Stimulated activated naive CD4-positive, alpha-beta T cell (primary cell): Measurements from ENCODE around the gene SERPINB6.
"Not testable (repeated sequence)": the region's sequence is repeated elsewhere in the genome, so short reads cannot be mapped to it uniquely, and the experiment has no call there.

Experiments
- DNase-seq, 6 experiments: peaks; one replicate each; lab custom pipeline; 2025; lab: John Stamatoyannopoulos, UW

The SERPINB6 gene

GRCh38 chr6:2971420-2972218, at the start of gene SERPINB6:
SERPINB6 (minus strand) TSS chr6:2971567; CDS start chr6:2959332, 12,235 bp downstream.
- peak in 4 of 6 experiments; percentile 18 to 63 (median 52) for DNase-seq

DNA sequence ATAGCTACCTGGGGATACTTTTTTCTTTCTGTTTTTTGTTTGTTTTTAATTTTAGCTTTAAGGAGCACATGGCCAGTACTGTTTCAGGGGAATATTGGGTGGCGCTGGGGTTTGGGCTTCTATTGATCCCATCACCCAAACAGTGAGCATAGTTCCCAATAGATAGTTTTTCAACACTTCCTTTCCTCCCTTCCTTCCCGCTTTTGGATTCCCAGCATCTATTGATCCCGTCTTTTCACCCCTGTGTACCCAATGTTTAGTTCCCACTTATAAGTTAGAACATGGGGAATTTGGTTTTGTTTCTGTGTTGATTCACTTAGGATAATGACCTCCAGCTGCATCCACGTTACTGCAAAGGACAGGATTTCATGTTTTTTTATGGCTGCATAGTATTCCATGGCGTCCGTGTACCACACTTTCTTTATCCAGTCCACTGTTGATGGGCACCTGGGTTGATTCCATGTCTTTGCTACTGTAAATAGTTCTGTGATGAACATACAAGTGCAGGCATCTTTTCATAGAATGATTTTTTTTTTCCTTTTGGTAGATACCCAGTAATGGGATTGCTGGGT, 48.5 kb upstream of the SERPINB6 start:
- DNase-seq: no peak

DNA sequence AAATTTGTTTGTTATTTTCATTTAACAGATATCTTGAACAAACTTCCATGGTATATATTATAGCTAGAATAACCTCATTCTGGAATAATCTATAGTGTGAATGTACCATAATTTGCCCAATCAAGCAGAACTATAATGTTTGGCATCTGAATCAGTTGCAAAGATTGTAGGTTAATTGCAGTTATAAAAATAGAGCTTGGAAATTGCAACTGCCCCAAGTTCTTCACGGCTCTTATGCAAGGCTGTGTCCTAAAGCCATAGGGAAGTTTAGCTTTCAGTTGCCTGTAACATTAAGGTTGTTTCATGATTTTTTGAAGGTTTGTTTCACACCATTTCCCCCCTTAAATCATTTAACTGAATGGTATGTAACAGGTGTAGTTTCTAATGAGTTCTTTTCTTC, 47.7 kb upstream of the SERPINB6 start:
- DNase-seq: no peak

DNA sequence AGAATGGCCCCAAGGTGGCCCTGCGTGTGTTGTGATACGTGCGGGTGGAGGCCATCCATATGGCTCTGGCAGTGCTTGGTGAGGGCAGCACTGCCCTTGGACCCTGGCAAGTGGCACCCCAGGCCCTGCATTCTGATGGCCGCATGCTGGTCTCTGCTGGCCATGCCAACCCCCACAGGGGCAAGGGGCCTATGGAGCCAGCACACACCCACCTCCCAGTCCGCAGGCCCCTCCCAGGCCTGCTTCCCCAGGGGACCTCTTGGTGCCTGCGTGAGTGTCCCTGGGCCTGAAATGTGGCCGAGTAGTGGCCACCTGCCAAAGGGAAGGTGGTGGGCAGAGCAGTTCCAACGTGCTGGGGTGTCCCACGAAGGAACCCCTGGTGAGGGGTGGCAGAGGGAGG, 45.9 kb upstream of the SERPINB6 start:
- DNase-seq: no peak

DNA sequence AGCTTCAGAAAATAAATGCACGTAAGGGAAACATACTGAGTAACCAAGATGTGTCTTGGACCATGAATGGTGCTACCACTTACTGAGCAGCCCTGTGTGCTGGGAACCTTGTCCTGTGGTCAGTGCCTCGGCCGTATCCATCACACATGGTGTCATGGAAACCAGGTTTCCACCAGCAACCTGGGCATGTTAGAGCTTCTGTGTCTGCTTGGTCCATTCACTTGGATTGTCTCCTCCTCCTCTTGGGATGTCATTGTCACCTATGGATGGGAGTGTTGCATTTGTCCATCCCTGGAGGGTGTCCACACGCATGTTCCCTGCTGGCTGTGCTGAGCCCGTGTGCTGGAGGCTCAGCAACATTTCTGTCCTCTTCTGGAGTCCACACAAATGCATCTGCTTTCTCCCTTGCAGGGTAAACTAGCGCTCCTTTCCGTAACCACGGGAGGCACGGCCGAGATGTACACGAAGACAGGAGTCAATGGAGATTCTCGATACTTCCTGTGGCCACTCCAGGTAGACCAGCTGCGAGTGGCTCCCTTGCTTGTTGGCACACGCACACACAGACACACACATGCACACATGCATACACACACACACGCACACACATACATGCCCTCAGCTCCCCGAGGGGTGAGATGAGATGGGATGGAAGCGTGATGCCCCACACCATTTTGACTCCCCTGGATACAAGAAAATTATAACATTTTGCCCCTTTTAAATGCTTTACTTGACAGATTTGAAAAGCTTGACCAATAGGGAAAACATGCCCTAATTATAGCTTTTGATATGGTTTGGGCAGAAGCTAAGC, 45.3 kb upstream of the SERPINB6 start:
- DNase-seq: no peak

DNA sequence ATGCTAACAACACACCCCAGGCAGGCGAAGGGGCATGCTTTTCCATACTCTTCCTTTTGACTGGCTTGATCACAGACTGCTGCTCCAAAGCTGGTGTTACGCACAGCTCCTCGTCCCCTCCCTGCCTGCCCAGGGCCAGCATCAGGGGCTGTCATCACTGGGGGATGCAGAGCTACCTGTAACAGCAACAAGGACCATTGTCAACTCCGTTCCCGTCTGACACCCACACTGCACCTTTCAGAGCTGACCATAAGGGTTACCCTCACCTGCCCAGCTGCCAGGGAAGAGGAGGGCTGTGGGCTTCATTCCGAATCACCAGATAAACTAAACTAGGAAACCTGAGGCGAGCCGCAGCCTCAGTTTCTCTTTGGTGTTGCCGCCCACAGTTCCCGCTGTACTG, 43.8 kb upstream of the SERPINB6 start:
- DNase-seq: no peak

GRCh38 chr6:3014675-3015066, 43.3 kb upstream of the SERPINB6 start:
- DNase-seq: no peak

GRCh38 chr6:3013901-3014674, 42.7 kb upstream of the SERPINB6 start:
- no peak for DNase-seq

DNA sequence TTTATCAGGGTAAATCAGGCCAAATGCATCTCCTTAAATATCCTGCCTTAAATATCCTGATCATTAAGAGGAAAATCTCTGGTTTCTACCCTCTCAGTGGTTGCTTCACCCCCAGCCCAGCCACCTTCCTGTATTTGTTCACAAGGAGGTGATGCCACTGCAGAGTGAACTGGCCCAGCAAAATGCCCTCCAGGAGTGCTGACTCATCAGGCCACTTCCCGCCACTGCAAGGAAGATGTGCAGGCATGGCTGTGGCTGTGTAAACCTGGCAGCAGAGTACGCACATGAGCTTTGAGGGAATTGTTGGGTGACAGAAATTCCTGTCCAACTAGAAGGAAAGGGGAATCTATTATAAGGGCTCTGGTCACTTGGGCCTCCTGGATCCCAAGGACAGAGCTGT, 42.1 kb upstream of the SERPINB6 start:
- no peak for DNase-seq

DNA sequence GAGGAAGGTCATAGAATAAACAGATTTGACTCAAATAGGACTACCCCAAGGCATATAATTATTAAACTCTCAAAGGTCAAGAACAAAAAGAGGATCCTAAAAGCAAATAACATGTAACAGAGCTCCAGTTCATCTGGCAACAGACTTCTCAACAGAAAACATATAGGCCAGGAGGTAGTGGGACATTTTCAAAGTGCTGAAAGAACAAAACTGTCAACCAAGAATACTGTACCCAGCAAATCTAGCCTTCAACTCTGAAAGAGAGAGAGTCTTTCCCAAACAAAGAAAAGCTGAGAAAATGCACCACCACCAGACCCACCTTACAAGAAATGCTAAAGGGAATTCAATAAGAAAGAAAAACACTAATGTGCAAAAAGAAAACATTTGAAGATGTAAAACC, 40.2 kb upstream of the SERPINB6 start:
- DNase-seq: no peak

DNA sequence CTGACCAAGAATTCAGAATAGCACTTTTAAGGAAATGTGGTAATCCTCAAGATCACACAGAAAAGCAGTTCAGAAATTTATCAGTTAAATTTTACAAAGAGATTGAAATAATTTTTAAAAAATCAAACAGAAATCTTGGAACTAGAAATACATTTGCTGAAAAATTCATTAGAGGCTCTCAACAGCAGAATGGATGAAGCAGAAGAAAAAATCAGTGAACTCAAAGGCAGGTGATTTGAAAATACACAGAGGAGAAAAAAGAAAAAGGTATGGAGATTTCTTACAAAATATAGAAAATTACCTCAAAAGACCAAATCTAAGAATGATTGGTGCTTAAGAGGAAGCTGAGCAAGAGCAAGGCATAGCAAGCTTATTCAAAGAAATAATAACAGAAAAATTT, 39.8 kb upstream of the SERPINB6 start:
- DNase-seq: no peak

DNA sequence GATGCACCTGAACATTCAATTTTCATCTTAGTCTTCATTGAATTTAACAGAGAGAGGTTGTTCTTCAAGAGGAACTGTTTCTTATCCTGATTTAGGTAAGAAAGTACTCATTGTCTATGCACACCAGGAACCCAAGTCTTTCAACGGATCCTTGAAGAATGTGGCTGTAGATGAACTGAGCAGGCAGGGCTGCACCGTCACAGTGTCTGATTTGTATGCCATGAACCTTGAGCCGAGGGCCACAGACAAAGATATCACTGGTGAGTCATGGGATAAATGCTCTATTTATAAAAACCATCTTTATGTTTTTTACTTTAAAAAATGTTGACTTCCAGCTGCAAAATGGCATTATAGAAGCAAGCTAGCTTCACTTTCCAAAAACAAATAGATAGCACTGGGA, 38.6 kb upstream of the SERPINB6 start:
- no peak for DNase-seq

GRCh38 chr6:3008712-3009265, 37.4 kb upstream of the SERPINB6 start:
- DNase-seq: not testable (repeated sequence)

- DNase-seq: no peak
Measured at GRCh38 chr6:3007571-3007970, 36.2 kb upstream of the SERPINB6 start.

GRCh38 chr6:3006476-3006875, 35.1 kb upstream of the SERPINB6 start:
- DNase-seq: no peak

- no peak for DNase-seq
Measured at GRCh38 chr6:3005874-3006273, 34.5 kb upstream of the SERPINB6 start.

DNA sequence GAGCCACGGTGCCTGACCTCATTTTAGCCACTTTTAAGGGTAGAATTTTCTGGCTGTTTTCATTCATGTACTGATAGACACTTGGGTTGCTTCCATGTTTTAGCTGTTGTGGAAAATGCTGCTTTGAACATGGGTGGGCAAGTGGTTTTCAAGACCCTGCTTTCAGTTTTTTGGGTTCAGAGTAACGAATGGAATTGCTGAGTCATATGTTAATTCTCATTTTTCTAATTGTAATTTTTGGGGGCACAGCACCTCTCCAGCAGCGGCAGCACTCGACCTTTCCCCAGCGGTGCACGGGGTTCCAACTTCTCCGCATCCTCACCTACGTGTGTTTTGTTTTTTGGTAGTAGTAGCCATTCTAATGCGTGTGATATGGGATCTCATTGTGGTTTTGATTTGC, 33.7 kb upstream of the SERPINB6 start:
- no peak for DNase-seq

DNA sequence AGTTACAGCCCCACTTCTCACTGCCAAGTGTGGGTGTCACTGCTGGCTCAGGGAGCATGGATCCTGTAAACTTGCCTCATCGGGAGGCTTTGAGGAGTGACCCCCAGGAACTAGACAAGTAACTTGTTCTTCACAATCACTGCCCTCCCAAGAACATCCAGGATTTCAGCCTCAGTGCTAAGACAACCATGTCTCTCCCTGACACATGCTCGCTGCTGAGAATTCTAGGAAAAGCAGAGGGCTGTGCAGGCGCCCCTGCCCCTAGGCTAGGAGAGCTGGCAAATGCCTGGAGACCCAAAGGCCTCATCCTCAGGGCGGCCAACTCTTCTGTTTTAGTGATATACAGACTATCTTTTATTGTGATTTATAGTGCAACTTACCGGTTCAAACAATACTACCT, 31.9 kb upstream of the SERPINB6 start:
- not testable (repeated sequence) for DNase-seq

- peak in 2 of 6 experiments; percentile 18 to 21 for DNase-seq
Measured at GRCh38 chr6:3001773-3002293, 30.5 kb upstream of the SERPINB6 start.

DNA sequence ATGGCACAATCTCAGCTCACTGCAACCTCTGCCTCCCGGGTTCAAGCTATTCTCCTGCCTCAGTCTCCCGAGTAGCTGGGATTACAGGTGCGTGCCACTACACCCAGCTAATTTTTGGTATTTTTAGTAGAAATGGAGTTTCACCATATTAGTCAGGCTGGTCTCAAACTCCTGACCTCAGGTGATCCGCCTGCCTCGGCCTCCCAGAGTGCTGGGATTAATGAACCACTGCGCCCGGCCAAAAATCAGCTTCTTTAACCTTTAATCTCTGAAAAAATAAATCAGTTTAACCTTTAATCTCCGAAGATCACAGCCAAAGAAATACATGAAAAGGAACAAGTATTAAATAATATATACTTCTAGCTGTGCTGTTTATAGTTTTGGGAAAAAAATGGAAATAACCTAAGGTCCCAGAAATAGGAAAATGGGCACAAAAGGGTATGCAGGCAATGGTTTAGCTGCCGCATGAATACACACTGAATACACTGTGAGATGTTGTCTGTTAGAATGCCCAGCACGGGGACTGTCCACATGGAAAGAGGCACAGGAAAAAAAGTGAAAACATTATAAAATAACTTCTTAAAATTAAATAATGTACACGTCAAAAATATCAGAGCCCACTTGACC, 29.9 kb upstream of the SERPINB6 start:
- DNase-seq: no peak
